ENCODE data around the gene TNS1.

The TNS1 gene

GRCh38 chr2:217804791-217805667, 197.8 kb downstream of the TNS1 start:
- no peak for DNase-seq

- DNase-seq = no peak
These were observed 198.5 kb downstream of the TNS1 start for GRCh38 chr2:217804338-217804737.

- DNase-seq = no peak
These were observed 199.2 kb downstream of the TNS1 start for GRCh38 chr2:217803653-217803960.

GRCh38 chr2:217802876-217803652, 199.7 kb downstream of the TNS1 start:
- no peak for DNase-seq

GRCh38 chr2:217802266-217802665, 200.5 kb downstream of the TNS1 start:
- DNase-seq = no peak

DNA sequence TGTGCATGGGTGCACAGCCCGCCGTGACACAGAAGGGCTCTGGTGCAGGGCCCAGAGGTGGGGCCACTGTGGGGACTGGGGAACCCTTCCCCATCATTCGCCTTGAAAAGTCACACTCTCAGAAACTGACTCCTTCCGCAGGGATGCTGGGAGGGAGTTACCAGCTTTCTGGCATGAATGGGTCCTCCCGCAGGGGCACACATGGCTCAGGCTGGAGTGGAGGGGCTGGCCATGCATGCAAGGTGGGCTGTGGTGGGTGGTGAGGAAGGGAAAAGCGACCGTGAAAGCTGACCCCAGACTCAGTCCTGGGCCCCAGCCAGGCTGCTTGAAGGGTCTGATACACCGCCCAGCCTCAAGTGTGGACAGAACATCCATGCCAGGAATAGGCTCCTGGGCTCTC, 201.1 kb downstream of the TNS1 start:
- DNase-seq = no peak

- DNase-seq = no peak
These were observed 201.7 kb downstream of the TNS1 start for GRCh38 chr2:217801115-217801531.

DNA sequence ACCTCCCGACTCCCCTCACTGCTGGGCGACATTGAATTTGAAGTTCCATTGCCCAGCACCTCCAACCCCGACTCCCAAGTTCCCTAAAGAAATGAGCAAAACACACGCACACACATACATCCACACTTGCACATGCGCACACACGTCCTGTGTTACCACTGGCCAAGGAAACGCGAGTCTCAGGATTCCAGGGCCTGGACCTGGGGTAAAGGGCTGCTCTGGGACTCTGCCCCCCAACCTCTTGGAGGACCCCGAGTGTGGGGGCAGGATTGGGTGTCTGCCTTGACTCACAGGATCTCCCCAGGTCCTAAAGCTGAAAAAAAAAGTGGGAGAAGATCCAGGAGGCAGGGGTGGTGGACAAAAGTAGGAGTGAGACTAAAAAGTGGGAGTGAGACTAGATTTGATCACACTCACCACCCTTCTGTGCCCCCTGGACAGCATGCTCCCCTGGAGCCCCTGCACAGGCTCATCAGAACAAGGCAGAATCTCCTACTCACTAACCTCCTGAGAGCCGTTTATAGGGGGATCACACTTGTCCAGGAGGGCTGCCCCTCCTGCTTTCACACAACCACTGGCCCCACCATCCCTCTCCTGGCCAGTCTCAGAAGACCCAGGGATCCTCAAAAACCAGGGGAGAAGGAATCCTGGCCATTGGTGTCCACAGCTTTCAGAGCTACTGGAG, 202.2 kb downstream of the TNS1 start:
- DNase-seq = no peak

- no peak for DNase-seq
These were observed 203.0 kb downstream of the TNS1 start for GRCh38 chr2:217799563-217800432.

DNA sequence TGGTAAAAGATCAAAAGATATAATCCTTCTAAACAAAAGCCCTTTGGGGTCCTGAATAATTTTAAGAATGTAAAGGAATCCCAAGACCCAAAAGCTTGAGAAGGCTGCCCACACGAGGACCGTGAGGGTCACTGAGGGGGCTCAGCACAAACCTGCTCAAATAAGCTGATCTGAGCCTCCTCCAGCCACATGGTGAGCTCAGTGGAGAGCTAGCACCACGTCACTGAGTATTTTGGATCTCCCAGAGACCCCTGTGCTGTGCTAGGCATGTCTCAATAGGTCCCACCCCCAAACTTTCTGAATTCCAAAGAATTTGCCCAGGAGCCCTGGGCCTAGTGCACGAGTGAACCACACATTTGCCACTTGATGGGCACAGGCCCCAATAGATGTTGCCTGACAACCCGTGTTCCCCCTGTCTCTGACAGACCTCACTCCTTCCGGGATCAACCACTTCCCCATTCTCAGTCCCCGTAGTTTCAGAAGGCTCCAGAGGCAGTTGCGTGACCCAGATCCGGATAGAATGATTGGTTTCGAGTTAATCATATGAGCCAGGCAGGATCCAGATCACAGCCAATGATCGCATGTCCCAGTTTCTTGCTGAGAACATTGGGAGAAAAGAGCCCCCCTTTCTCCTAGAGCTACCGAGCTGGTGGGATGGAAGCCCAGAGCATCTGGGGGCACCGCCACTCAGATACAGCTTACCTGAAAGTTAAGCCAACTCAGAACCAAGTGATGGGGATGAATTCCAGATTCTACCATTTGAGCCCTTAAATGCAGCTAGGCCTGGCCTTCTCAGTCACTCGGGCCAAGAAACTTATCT, 203.8 kb downstream of the TNS1 start:
- DNase-seq = no peak

GRCh38 chr2:217798191-217798590, 204.6 kb downstream of the TNS1 start:
- no peak for DNase-seq

- no peak for DNase-seq
These were observed 205.1 kb downstream of the TNS1 start for GRCh38 chr2:217797661-217798069.

GRCh38 chr2:217797165-217797564, 205.6 kb downstream of the TNS1 start:
- DNase-seq = no peak

GRCh38 chr2:217795706-217796465, 206.9 kb downstream of the TNS1 start:
- DNase-seq = no peak

DNA sequence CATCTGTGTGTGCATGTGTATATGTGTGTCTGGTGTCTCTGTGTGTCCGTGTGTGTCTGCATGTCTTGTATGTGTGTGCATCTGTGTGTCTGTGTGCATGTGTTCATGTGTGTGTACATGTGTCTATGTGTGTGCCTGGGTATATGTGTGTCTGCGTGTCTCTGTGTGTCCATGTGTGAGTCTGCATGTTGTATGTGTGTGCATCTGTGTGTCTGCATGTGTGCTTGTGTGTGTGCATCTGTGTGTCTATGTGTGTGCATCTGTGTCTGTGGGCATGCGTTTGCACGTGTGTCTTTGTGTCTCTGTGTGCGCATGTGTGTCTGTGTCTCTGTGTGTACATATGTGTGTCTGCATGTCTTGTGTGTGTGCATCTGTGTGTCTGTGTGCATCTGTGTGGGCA, 207.7 kb downstream of the TNS1 start:
- no peak for DNase-seq

DNA sequence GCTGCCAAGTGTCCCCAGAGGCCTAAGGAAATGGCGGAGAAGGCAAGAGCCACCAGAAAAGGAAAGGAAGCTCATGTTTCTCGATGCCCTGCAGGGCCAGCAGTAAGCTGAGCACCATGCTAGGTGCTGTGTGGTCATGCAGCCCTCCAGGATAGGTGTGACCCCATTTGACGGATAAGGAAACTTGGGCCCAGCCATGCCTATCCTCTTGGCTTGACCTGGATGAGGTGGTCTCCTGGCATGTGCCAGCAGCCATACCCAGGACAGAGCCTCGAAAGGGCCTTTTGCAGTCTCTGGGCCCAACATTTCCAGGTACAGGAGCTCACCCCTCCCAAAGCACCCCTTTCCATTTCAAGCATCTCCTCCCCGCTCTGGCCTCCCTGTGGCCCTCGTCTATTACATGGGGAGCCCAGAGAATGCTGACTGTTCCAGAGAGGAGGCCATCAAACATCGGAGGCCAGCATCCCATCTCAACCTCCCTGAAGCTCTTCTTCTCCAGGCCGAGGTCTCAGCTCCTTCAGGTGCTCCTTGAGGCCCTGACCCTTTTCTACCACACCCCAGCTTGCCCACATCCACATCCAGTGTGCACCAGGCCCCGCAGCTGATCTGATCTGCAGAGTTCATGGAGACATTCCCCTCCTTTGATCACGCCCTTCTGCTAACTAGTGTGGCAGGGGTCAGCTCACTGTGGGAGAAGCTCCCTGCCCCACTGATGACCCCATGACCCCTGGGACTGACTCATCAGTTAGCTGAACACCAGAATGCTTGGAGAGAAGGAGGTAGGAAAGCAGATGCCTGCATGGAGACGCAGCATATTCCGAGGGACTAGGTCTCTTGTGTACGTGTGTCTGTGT, 208.4 kb downstream of the TNS1 start:
- no peak for DNase-seq

DNA sequence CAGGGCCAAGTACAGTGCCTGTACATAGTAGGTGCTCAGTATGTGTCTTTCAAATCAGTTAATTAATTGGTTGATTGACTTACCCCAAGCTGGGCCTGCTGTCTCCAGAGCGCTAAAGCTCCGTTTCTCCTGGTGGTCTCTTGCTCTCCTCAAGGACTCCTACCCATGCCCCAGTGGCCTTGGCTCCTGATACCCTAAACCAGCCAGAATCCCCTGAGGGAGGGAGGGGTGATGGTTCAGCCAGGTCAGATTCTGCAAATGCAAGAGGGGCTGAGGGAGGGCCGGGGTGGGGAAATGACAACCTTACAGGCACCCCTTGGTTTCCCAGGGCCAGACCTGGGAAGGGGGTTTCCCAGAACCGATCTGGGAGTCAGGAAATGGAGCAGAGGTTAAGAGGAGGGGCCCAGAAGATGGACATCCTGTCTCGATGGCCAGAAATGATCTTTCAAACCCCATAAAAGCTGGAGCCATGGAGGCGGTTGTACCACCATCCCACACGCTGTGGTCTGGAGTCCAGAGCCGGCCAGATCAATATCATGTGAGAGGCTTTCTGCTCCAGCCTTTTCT, 209.1 kb downstream of the TNS1 start:
- no peak for DNase-seq

DNA sequence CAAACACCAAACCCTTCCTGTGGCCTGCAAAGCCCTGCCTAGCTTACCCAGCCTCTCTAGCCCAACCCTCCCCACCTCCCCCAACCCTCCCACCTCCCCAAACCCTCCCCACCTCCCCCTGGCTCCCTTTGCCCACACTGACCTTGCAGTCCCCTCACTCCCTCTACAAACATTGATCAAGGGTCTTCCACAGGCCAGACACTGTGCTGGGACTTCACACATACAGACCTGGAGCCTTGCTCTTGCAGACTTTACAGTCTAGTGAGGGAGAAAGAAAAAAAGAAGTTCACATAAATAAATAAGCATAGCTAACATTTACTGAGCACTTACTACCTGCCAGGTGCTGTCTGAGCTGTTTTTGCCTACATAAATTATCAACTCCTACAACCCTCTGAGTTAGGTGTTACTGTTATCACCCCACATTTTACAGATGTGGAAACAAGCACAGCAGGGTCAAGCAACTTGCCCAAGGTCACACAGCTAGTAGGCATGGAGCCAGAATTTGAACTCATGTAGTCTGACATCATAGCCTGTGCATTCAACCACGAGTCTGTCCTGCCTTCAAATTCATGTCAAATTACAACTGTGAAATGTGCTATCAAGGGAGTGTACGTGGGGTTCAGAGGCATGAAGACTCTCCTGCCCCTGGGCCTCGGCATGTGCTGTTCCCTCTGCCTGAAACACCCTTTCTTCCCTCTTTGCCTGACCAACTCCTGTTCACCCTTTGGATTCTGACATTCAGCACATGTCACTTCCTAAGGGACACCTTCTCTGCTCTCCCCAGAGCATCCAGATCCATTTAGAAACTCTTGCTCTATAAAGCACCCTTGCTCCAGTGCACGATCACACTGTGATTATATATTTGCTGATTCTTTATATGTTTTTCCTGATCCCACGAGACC, 209.9 kb downstream of the TNS1 start:
- DNase-seq = no peak

DNA sequence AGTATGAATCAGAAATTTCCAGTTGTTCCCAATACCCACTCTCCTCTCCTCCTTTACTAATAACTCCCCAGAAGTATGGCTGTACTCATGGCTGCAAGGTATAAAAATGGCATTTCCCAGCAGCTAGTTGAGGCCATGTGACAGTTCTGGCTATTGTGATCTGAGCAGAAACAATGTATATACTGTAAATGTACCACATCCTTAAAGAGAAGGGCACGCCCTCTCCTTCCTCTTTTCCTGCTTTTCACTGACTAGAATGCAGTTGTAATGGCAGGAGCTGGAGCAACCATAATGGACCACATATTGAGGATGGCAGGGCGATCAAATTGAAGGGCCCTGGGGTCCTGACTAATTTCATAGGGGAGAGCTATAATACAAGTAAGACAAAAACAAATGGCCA, 211.2 kb downstream of the TNS1 start:
- no peak for DNase-seq

Data from activated CD4-positive, CD25-positive, alpha-beta regulatory T cell (primary cell).